ENCODE measurements around the gene CAP2.
"Not testable (repeated sequence)": the region's sequence is repeated elsewhere in the genome, so short reads cannot be mapped to it uniquely, and the experiment has no call there.

The CAP2 gene

GRCh38 chr6:17396256-17396655 lies 2.9 kb downstream of the CAP2 start:
- no peak for DNase-seq (ENCODE audit: low read depth)

- no peak for DNase-seq (ENCODE audit: low read depth)
Observed at GRCh38 chr6:17397764-17398194, 4.4 kb downstream of the CAP2 start.

- DNase-seq (ENCODE audit: low read depth): not testable (repeated sequence)
Observed at GRCh38 chr6:17405181-17405943, 12.0 kb downstream of the CAP2 start.

DNA sequence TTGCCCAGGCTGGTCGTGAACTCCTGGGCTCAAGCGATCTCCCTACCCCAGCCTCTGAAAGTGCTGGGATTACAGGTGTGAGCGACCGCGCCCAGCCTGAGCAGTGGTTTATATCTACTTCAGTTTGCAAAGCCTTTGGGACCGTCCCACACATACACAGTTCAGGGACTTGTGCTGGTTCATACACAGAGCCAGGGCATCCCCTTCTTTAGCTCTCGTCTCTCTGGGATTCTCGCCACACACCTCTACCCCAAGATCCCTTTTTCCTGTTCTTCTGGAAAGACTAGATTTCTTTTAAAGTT lies 12.5 kb downstream of the CAP2 start:
- no peak for DNase-seq (ENCODE audit: low read depth)

DNA sequence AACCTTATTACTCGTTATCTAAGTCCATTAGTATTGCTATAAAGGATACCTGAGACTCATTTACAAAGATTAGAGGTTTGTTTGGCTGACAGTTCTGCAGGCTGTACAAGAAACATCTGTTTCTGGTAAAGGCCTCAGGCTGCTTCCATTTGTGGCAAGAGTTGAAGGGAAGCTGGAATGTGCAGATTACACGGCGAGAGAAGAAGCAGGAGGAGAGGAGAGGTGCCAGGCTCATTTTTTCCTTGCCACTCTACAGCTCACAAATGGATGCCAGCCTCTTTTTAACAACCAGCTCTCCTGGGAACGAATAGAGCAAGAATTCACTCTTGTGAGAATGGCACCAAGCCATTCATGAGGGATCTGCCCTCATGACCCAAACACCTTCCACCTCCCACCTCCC lies 14.7 kb downstream of the CAP2 start:
- DNase-seq (ENCODE audit: low read depth): no peak

GRCh38 chr6:17410281-17410680 lies 16.9 kb downstream of the CAP2 start:
- no peak for DNase-seq (ENCODE audit: low read depth)

DNA sequence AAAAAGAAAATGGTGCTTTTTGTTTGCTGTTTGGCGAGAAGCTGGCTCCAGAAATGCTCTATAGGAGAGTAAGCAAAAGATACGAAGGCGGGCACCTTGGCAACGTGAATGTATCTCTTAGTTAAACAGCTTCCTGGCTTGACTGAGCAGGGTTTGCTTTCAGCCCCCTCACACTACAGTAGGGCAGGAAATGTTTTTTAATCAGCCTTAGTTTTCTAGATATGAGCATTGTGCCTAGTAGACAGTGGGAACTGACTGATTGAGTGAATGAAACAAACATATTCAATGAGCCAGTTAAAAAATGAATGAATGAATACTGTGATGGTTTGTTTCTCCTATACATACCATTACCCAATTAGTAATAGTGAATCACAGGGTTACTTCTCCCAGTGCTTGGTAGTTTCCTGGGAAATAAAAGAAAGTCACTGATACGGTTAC lies 19.9 kb downstream of the CAP2 start:
- no peak for DNase-seq (ENCODE audit: low read depth)

- DNase-seq (ENCODE audit: low read depth): not testable (repeated sequence)
Observed at GRCh38 chr6:17414395-17414794, 21.0 kb downstream of the CAP2 start.

- DNase-seq (ENCODE audit: low read depth): no peak
Observed at GRCh38 chr6:17415321-17415720, 21.9 kb downstream of the CAP2 start.

GRCh38 chr6:17416806-17417205 lies 23.4 kb downstream of the CAP2 start:
- DNase-seq (ENCODE audit: low read depth): no peak

GRCh38 chr6:17417817-17418216 lies 24.4 kb downstream of the CAP2 start:
- DNase-seq (ENCODE audit: low read depth): no peak

GRCh38 chr6:17418281-17419188 lies 25.1 kb downstream of the CAP2 start:
- DNase-seq (ENCODE audit: low read depth): no peak

DNA sequence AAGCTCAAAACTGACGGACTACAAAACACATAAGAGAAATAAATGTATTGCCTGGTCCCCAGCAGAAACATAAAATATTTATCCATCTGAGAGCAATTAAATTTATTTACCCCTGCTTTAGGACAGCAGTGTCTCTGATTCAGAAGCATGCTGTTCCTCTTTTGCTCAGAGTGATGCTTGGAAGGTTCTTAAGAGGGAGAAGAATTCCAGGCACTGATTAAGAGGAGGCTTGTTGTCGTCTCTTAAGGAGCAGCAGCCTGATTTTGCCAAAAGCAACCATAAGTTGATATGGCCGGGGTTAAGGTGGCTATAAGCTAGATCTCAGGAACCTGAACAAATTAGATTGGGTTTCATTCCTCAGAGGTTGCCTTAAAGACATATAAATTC lies 25.8 kb downstream of the CAP2 start:
- no peak for DNase-seq (ENCODE audit: low read depth)

GRCh38 chr6:17420368-17420767 lies 27.0 kb downstream of the CAP2 start:
- DNase-seq (ENCODE audit: low read depth): no peak

GRCh38 chr6:17421406-17421805 lies 28.0 kb downstream of the CAP2 start:
- no peak for DNase-seq (ENCODE audit: low read depth)

DNA sequence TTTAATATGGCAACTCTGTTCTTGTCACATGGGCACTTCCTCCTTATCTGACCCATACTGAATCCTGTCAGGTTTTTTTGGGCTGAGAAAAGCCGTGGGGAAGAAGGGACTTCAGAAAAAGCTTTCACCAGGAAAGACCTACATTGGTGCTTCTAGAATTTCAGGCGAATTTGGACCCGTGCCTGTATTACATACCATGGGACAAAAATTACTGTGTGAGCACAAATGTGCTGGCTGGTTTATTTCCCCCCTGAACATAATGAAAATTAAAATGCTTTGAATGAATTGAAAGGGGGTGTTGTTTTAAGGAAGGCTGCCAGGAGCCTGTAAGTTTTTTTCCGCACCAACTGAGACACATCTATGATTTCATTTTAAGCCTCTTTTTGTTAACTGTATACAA lies 29.6 kb downstream of the CAP2 start:
- no peak for DNase-seq (ENCODE audit: low read depth)

DNA sequence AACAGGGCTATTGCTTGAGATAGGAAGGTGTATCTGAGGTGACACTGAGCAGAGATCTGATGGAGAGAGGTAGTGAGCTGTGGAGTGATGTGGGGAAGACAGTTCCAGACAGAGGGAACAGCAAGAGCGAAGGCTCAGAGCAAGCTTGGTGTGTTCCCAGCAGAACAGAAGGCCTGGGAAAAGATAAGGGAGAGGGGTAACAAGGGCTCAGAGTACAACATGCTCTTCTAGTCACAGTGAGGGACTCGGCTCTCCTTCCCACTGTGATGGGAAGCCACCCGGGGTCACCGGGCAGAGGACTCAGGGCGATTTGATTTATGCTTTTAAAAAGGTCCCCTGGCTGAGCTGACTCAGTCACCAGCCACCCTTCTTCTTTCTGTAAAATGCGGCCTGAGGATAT lies 33.7 kb downstream of the CAP2 start:
- DNase-seq (ENCODE audit: low read depth): no peak

DNA sequence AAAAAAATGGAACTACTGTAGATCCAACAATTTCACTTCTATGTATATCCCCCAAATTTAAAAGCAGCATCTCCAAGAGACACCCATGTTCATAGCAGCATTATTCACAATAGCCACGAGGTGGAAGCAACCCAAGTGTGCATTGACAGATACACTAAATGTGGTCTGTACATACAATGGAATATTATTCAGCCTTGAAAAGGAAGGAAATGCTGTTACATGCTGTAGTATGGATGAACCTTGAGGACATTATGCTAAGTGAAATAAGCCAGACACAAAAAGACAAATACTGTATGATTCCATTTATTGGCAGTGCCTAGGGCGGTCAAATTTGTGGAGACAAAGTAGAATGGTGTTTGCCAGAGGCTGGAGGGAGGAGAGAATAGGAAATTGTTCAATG lies 34.2 kb downstream of the CAP2 start:
- DNase-seq (ENCODE audit: low read depth): no peak

GRCh38 chr6:17428595-17429120 lies 35.3 kb downstream of the CAP2 start:
- DNase-seq (ENCODE audit: low read depth): not testable (repeated sequence)

DNA sequence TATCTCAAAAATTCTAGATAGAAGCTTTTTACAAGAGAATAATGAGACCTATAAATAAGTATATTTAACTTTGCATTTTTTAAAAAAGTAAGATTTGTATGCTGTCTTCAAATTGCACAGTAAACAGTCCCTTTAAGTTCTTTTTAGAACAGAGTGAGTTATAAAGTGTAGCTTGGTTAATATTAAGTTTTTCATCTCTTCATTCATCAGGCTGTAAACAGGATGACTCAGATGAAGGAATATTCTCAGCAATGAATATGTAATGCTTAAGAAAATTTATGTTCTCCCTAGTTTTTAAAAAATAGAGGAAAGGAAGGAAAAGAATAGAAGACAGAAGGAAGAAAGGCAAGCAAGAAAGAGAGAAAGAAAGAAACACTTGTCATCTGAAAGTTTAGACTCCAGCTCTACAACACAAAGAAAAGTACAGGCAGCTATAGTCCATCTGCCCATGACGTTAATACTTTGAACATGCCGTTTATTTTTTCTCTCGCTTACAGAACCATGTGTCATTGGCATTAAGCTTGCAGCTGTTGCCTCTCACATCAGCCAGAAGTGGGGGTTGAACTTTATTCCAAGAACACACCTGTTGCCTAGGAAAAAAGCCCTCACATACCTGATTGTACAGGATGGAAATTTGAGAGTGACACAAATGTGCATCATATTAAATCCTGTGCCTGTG lies 36.1 kb downstream of the CAP2 start:
- no peak for DNase-seq (ENCODE audit: low read depth)

DNA sequence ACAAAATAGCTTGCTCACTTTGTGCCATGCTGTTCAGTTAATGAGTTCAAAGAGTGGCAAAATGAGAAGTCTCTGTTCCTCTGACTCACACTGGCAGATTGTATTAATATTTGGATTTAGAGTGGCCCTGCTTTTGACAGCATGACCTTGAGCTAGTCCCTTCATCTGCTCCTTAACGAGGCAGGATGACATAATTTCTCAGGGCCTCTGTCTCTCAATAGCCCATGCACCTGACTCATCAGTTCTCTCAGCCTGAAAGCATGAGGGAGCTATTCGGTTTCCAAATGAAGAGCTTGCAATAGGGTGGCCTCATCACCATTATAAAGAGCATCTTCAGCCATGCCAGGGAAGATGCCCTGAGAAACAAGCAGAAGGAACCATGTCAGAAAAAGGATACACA lies 38.2 kb downstream of the CAP2 start:
- DNase-seq (ENCODE audit: low read depth): no peak

- DNase-seq (ENCODE audit: low read depth): no peak
Observed at GRCh38 chr6:17432356-17432755, 39.0 kb downstream of the CAP2 start.
